ENCODE measurements around the gene STARD5. TPM values are rescaled to one million over a fixed set of nuclear protein-coding genes. Genes with fewer than 3 reads are reported as not detected.

The STARD5 gene
- total RNA-seq, 2 experiments from 2014 or later = 4.3 to 4.6 TPM

GRCh38 chr15:81284256-81285031, 39.5 kb downstream of the STARD5 start:
- CTCF ChIA-PET = interaction anchor here (1.4 to 6.8 kb wide), 2 partner anchors 9 to 18 kb away, joined by 3 to 30 read pairs; no protein-coding TSS in a partner anchor
- POLR2A ChIA-PET = no interaction called here

GRCh38 chr15:81282911-81283310, 41.0 kb downstream of the STARD5 start:
- ChIA-PET CTCF (interaction anchor here (1.2 to 6.8 kb wide), 4 partner anchors 7 to 119 kb away, joined by 3 to 30 read pairs (median 3); no protein-coding TSS in a partner anchor), POLR2A (no interaction called here)

- ChIA-PET POLR2A (no interaction called here), CTCF (interaction anchor here (1.2 to 6.8 kb wide), 3 partner anchors 16 to 119 kb away, joined by 3 to 30 read pairs (median 3); no protein-coding TSS in a partner anchor)
These were observed 41.4 kb downstream of the STARD5 start for GRCh38 chr15:81282606-81282895.

GRCh38 chr15:81281766-81282605, 42.0 kb downstream of the STARD5 start:
- POLR2A ChIA-PET = no interaction called here
- CTCF ChIA-PET = interaction anchor here (1.2 to 6.8 kb wide), 2 partner anchors 16 to 120 kb away, joined by 3 to 30 read pairs; no protein-coding TSS in a partner anchor

- CTCF ChIA-PET = interaction anchor here (6.8 kb wide), 1 partner anchor 15 kb away, joined by 30 read pairs; no protein-coding TSS in a partner anchor
- POLR2A ChIA-PET = no interaction called here
These were observed 42.5 kb downstream of the STARD5 start for GRCh38 chr15:81281456-81281735.

GRCh38 chr15:81280696-81281455, 43.1 kb downstream of the STARD5 start:
- ChIA-PET CTCF (interaction anchor here (6.8 kb wide), 1 partner anchor 15 kb away, joined by 30 read pairs; no protein-coding TSS in a partner anchor), POLR2A (no interaction called here)

GRCh38 chr15:81279621-81280485, 44.1 kb downstream of the STARD5 start:
- ChIA-PET CTCF (interaction anchor here (1.1 to 6.8 kb wide), 2 partner anchors 12 to 14 kb away, joined by 3 to 30 read pairs; no protein-coding TSS in a partner anchor), POLR2A (no interaction called here)

GRCh38 chr15:81278306-81279029, 45.5 kb downstream of the STARD5 start:
- CTCF ChIA-PET = interaction anchor here (6.8 kb wide), 1 partner anchor 12 kb away, joined by 30 read pairs; no protein-coding TSS in a partner anchor
- POLR2A ChIA-PET = no interaction called here

GRCh38 chr15:81277851-81278250, 46.1 kb downstream of the STARD5 start:
- POLR2A ChIA-PET = no interaction called here
- CTCF ChIA-PET = interaction anchor here (0.9 to 6.8 kb wide), 2 partner anchors 12 to 122 kb away, joined by 4 to 30 read pairs; no protein-coding TSS in a partner anchor

- CTCF ChIA-PET = interaction anchor here (0.8 to 0.9 kb wide), 2 partner anchors 11 to 123 kb away, joined by 4 read pairs; no protein-coding TSS in a partner anchor
- POLR2A ChIA-PET = no interaction called here
These were observed 47.0 kb downstream of the STARD5 start for GRCh38 chr15:81276967-81277366.

GRCh38 chr15:81275711-81276392, 48.1 kb downstream of the STARD5 start:
- POLR2A ChIA-PET = no interaction called here
- CTCF ChIA-PET = interaction anchor here (0.5 to 3.2 kb wide), 21 partner anchors 8 to 256 kb away, joined by 3 to 21 read pairs (median 5); no protein-coding TSS in a partner anchor

- CTCF ChIA-PET = interaction anchor here (0.5 to 3.2 kb wide), 25 partner anchors 9 to 255 kb away, joined by 3 to 21 read pairs (median 4); partner anchors contain the start of gene STARD5
- POLR2A ChIA-PET = no interaction called here
These were observed 48.8 kb downstream of the STARD5 start for GRCh38 chr15:81274931-81275707.

- CTCF ChIA-PET = interaction anchor here (0.6 to 3.2 kb wide), 16 partner anchors 8 to 947 kb away, joined by 3 to 21 read pairs (median 6); partner anchors contain the start of gene STARD5
- POLR2A ChIA-PET = no interaction called here
These were observed 49.7 kb downstream of the STARD5 start for GRCh38 chr15:81274255-81274654.

GRCh38 chr15:81273855-81274254, 50.1 kb downstream of the STARD5 start:
- ChIA-PET CTCF (interaction anchor here (0.6 to 3.2 kb wide), 9 partner anchors 8 to 947 kb away, joined by 3 to 21 read pairs (median 7); no protein-coding TSS in a partner anchor), POLR2A (no interaction called here)

- POLR2A ChIA-PET = no interaction called here
- CTCF ChIA-PET = interaction anchor here (1.1 to 3.2 kb wide), 4 partner anchors 15 to 127 kb away, joined by 3 to 21 read pairs (median 12); no protein-coding TSS in a partner anchor
These were observed 50.7 kb downstream of the STARD5 start for GRCh38 chr15:81273200-81273599.
